Head of caudate nucleus (tissue), 42 donors: ENCODE measurements around the gene ANKRD24.
"Not testable (repeated sequence)": the region's sequence is repeated elsewhere in the genome, so short reads cannot be mapped to it uniquely, and the experiment has no call there.

Experiments used
- DNase-seq, 42 donors: peaks; one replicate each; pipeline versions ENCODE4 v3.0.0 to v3.0.0-alpha.2; 2020 to 2021; ENCODE audit warnings: mixed read lengths in 7 of 42
- intact Hi-C: fragments of 100-400 bp; cut with DNase I; formaldehyde crosslinking; loops from one replicate; pipeline ENCODE4 v1.15.0; 2022

Gene ANKRD24

DNA sequence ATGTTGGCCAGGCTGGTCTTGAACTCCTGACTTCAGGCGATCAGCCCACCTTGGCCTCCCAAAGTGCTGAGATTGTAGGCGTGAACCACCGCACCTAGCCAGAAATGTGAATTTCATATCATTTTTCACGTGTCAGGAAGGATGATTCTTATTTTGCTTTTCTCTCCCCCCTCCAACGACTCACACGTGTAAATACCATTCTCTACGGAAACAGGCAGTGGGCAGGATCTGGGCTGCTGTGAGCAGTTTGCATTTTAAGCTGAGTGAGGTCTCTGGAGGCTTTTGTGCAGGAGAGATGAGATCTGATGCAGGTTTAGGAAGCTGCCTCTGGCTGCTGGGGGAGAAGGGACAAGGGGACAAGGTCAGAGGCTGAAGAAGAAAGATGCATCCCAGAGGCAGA, 11.9 kb downstream of the ANKRD24 start:
- peak in 1 of 42 donors; percentile 22 for DNase-seq
- intact Hi-C loops: no loop called here

DNA sequence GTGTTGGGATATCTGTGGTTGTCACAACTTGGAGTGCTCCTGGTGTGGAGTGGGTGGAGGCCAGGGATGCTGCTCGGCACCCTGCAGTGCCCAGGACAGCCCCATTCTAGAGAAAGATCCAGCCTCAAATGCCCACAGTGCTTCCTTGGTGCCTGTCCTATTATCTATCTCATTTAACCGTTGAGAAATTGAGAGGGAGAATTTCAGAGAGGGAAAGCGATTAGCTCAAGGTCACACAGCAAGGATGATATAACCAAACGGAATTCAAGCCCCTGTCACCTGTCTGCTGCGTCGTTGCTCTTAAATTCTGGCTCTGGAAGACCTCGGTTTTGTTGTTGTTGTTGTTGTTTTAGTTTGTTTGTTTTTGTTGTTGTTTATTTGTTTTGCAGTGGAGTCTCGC, 13.5 kb downstream of the ANKRD24 start:
- no peak for DNase-seq
- intact Hi-C loops: no loop called here

DNA sequence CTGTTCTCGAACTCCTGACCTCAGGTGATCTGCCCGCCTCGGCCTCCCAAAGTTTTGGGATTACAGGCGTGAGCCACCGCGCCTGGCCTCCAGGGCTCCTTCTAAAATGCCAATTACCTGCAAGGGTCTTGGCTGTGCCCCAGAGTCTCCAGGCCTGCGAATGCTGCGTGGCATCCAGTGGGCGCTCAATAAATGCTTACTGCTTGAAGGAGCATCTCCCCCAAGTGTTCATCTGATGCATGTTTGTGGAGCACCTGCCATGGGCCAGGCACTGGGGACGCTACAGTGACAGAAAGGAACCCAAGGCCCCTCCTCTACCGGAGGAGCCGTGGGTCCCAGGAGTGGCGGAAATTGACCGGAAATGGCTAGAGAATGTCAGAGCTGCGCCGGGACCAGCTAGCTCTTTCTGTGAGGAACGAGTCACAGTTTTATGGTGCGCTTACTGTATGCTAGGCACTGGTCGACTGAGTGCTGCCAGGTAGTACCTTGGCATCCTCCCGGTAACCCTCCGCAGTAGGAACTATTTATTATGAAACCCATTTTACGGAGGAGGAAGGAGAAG, 14.2 kb downstream of the ANKRD24 start:
- intact Hi-C loops: no loop called here
- DNase-seq: no peak

DNA sequence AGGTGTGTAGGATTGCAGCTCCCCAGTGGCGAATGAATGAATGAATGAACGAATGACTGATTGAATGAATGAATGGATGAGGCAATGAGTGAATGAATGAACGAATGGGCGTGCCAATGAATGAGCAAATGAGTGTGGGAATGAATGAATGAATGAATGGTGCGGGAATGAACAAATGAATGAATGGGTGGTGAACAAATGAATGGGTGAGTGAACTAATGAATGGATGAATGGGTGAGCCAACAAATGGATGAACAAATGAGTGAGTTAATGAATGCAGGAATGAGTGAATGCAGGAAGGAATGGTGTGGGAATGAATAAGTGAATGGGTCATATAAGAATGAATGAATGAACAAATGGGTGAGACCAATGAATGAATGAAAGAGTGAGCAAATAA, 14.7 kb downstream of the ANKRD24 start:
- intact Hi-C loops: no loop called here
- no peak for DNase-seq

DNA sequence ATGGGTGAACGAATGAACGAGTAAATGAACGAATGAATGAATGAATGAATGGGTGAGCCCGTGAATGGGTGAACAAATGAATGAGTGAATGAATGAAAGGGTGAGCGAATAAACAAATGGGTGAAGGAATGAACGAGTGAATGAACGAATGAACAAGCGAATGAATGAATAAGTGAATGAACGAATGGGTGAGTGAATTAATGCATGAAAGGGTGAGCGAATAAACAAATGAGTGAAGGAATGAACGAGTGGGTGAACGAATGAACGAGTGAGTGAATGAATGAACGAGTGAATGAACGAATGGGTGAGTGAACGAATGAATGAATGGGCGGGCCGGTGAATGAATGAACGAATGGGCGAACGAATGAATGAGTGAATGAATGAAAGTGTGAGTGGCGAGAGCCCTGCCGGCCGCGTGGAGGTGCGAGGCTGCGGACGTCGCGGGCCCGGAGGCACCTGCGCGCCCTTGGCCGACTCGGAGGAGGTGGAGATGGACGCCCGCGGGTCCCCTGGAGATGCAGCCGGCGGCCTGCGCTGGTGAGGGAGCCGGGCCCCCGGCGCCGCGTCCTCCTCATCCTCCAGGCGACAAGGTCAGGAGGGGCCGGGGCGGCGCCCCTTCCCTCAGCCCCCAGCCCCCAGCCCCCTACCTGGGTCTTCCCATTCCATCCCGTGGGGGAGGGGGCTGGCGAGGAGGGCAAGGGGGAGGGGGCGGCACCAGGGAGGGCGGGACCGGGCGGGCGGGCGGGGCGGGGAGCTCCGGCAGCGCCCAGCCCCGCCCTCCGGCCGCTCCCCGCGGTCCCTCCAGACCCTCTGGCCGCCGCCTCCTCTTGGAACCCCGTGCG, 15.4 kb downstream of the ANKRD24 start:
- intact Hi-C loops: no loop called here
- peak in 1 of 42 donors; percentile 35 for DNase-seq

DNA sequence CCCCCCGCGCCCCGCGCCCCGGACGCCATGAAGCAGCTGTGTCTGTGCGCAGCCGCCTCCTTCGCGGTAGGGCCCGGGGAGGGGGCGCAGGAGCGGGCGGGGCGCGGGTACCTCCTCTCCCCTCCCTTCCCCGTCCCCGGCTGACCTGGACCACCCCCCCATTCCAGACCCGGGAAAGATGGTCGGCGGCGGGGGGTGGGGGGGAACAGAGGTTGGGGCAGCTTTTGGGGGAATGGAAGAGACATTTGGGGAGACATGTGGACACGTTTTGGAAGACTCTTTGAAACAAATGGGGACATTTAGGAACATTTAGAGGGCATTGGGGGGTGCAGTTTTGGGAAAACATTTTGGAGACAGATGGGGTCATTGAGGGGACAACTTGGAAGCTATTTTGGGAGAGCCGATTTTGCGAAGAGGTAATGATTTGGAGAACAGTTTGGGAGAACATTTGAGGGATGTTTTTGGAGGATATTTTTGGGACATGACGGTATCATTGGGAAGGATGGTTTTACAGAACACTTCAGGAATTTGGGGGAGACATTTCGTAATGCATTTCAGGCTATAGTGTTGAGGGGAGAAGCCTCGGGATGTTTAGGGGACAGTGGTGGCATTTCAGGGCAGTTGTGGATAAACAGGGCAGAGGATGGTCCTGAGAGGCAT, 16.1 kb downstream of the ANKRD24 start:
- DNase-seq: peak in 1 of 42 donors; percentile 22
- intact Hi-C loops: no loop called here

DNA sequence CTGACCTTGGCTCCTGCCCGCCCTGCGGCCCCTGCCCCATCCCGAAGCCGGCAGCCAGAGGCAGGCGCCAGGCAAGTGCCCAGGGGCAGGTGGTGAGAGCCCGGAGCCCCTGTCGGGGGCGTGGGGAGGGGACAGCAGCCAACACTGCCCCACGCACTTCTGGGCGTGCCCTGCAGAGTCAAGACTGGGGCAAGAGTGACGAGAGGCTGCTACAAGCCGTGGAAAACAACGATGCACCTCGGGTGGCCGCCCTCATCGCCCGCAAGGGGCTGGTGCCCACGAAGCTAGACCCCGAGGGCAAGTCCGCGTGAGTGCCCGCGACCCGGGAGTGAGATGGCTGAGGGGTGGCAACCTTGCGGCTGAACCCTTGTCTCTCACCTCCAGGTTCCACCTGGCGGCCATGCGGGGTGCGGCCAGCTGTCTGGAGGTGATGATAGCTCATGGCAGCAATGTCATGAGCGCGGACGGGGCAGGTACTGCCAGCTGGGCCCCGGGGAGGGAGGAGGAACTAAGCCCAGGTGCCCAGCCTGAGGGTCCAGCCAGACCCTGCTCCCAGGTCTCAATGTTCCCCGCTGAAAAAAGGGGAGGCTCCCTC, 17.3 kb downstream of the ANKRD24 start:
- DNase-seq: no peak
- intact Hi-C loops: no loop called here

DNA sequence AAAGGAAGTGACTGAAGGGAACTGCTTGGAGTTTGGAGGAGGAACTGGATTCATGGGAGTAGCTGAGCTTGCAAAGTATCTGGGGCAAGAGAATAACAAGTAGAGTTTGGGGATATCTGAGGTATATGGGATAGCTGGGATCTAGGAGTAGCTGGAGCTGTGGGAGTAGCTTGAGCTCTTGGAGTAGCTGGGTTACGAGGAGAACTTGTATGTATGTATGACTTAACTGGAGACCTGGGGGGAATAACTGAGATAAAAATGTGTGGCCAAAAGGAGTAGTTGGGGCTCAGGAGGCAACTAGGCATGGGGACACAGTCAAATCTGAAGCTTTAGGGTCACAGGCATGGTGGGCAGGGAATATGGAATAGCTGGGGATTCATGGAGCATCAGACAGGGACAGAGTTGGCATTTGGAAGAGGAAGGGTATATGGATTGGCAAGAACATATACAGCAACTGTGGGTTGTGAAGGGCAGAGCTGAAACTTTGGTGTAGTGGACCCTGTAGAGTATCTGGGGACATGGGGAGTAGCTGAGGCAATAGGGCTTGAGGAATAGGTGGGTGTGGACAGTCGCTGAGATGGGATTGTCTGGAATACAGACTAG, 18.6 kb downstream of the ANKRD24 start:
- intact Hi-C loops: no loop called here

DNA sequence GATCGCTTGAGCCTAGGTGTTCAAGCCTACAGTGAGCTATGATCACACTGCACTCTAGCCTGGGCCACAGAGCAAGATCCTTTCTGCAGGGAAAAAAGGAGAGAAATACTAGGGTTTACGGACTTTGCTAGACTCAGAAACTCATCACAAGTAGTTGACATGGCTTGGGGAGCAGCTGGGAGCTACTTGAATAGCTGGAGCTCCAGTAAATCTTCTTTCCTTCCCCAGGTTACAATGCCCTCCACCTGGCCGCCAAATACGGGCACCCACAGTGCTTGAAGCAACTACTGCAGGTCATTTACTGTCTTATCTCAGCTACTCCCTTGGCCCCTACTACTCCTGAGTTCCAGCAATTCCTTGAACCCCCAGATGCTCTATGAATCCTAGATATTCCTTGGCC, 19.3 kb downstream of the ANKRD24 start:
- no peak for DNase-seq
- intact Hi-C loops: no loop called here

More for the DNA sequence above, 18.6 kb downstream of the ANKRD24 start:
- DNase-seq: no peak

DNA sequence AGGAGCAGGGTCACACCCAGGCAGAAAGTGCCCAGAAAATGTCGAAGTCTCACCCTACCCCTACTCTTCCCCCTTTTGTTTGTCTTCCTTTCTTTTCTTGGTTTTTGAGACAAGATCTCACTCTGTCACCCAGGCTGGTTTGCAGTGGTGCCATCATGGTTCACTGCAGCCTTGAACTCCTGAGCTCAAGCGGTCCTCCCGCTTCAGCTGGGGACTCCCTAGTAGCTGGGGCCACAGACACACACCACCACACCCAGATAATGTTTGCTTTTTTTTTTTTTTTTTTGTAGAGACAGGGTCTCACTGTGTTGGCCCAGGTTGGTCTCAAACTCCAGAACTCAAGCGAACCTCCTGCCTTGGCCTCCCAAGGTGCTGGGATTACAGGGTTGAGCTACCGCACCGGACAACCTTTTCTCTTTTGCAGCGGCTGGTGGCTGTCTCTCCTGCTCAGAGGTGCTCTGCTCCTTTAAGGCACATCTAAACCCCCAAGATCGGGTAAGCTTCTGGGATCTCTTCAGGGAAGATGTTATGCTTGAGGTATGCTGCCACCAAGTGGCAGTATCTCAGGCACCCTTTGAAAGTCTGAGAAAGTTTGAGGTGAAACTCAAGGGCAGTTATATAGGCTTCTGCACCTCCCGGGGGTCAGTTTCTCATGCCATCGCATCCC, 24.5 kb downstream of the ANKRD24 start:
- DNase-seq: no peak
- intact Hi-C loops: no loop called here

DNA sequence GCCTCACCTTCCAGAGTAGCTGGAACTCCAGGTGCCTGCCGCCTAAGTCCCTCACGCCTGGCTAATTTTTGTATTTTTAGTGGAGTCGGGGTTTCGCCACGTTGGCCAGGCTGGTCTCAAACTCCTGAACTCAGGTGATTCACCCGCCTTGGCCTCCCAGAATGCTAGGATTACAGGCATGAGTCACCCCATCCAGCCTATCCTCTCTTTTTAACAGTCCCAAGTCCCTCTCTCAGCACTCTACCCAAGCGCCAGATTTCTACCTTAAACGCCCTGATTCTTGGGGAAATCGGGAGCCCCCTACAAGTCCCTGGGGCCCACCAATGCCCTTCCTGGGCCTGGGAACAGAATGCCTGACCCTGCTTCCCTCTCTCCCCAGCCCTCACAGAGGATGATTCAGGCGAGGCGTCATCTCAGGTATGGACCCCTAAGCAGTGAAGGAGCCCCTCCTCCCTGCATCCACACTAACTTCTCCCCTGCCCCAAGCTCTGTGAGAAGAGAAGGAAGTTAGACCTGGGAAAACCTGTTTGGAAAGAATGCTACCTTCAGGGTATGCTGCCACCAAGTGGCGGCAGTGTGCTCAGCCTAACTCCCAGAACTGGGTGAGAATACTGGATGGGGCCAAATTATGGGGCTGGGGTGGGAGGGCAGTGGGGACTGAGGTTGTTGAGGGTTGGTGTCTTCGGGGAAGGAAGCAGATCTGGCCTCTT, 26.1 kb downstream of the ANKRD24 start:
- intact Hi-C loops: no loop called here
- DNase-seq: no peak

DNA sequence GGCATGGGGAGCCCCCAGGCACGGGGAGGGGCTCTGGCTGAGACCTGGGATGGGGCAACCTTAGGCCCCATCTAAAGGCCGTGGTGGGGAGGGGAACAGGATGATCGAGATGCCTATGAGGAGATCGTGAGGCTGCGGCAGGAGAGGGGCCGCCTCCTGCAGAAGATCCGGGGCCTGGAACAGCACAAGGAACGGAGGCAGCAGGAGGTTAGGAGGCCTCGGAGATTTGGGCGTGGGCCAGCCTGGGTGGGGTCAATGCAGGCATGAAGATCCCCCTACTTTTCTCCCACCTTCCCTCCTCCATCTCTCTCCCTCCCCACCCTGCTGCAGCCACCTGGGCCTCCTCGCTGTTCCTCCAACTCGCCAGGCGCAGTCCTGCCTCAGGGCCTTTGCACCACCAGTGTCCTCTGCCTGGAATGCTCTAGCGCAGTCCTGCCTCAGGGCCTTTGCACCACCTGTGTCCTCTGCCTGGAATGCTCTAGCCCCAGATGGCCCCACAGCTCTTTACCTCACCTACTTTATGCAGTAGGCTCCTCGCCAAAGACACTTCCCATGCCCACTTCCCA, 27.8 kb downstream of the ANKRD24 start:
- intact Hi-C loops: no loop called here
- DNase-seq: no peak

DNA sequence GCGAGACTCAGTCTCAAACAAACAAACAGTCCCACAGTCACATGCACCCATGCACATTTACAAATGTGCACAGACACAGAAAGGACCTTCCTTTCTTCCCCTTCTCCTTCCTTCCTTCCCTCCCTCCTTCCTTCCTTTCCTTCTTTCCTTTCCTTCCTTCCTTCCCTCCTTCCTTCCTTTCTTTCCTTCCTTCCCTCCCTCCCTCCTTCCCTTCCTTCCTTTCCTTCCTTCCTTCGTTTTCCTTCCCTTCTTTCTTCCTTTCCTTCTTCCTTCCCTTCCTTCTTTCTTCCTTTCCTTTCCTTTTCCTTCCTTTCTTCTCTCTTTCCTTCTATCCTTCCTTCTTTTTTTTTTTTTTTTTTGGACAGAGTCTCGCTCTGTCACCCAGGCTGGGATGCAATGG, 30.6 kb downstream of the ANKRD24 start:
- intact Hi-C loops: no loop called here
- no peak for DNase-seq

DNA sequence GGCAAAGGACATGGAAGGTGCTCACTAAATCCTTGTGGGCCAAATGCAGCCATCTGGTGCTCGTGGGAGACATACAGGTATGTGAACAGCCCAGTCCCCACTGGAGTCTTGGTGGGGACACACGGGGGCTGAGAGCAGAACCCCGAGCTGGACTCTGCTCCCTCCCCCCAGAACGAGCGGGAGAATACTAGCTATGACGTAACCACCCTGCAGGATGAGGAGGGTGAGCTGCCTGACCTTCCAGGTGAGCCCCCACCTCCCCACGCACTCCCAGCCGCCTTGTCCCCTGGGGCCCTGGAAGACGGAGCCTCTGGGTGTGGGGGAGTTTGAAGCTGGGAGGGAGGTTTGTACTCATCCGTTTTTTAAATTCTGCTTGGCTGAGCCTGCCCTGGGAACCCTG, 33.3 kb downstream of the ANKRD24 start:
- intact Hi-C loops: no loop called here
- DNase-seq: no peak

DNA sequence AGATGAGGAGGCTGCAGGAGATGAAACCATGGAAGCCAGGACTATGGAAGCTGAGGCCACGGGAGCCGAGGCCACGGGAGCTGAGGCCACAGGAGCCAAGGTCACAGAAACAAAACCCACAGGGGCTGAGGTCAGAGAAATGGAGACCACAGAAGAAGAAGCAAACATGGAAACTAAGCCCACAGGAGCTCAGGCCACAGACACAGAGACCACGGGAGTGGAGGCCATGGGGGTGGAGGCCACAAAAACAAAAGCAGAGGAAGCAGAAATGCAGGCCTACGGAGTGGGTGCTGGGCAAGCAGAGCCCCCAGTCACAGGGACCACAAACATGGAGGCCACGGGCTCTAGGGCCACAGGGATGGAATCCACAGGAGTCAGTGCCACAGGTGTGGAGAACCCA, 34.4 kb downstream of the ANKRD24 start:
- no peak for DNase-seq
- intact Hi-C loops: no loop called here

DNA sequence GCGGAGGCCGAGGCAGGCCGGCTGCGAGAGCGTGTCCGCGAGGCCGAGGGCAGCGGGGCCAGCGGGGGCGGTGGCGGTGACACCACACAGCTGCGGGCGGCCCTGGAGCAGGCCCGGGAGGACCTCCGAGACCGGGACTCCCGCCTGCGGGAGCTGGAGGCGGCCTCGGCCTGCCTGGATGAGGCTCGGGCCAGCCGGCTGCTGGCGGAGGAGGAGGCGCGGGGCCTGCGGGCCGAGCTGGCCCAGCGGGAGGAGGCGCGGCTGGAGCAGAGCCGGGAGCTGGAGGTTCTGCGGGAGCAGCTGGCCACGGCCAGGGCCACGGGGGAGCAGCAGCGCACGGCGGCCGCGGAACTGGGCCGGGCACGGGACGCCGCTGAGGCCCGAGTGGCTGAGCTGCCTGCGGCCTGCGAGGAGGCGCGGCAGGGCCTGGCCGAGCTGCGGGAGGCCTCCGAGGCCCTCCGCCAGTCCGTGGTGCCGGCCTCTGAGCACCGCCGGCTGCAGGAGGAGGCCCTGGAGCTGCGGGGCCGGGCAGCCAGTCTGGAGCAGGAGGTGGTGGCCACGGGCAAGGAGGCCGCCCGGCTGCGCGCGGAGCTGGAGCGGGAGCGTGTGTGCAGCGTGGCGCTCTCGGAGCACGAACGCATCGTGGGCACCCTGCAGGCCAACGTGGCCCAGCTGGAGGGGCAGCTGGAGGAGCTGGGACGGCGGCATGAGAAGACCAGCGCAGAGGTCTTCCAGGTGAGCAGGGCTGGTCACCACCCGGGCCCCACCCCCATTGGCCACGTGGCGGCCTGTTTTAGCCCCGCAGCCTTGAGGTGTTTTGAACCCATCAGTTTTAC, 35.2 kb downstream of the ANKRD24 start:
- no peak for DNase-seq
- intact Hi-C loops: no loop called here

DNA sequence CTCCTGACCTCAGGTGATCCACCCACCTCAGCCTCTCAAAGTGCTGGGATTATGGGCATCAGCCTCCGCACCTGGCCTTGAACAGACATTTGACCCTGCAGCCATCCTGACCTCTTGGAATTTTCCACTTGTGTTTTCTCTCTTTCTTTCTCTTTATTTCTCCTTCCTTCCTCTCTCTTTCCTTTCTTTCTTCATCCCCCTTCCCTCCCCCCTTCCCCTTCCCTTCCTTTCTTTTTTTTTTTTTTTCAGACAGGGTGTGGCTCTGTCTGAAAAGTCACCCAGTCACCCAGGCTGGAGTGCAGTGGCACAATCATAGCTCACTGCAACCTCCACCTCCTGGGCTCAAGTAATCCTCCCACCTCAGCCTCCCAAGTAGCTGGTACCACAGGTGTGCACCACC, 36.0 kb downstream of the ANKRD24 start:
- intact Hi-C loops, DNase-seq: not testable (repeated sequence)
